GM23338 (cell line): ENCODE measurements around the gene AP3S1. TPM values are rescaled to one million over a fixed set of nuclear protein-coding genes. Genes with fewer than 3 reads are reported as not detected.

Source experiments
- ATAC-seq: fragments of 200-7000 bp; cut with Tn5 transposase; 3 replicates; pipeline ENCODE4 v1.9.1; 2020
- DNase-seq: peaks from one replicate; pipeline ENCODE4 v3.0.0-alpha.2; 2015; ENCODE audit warnings: low spot score
- H2AFZ ChIP-seq: fragments of 200-600 bp; sonication (generic); 2 replicates; pipeline ENCODE4 v1.8.0; 2016; ENCODE audit warnings: antibody characterized with exemption, mild to moderate bottlenecking, moderate library complexity
- H3F3A ChIP-seq: fragments of 200-600 bp; sonication (generic); replicated peaks from 2 replicates; pipeline ENCODE4 v1.8.0; 2017; ENCODE audit warnings: antibody characterized with exemption, mixed run types, low read depth
- H3K27ac ChIP-seq: fragments of 200-600 bp; sonication (generic); 2 replicates; pipeline ENCODE4 v1.6.1; 2016; ENCODE audit warnings: low read depth
- H3K27me3 ChIP-seq: fragments of 200-600 bp; sonication (generic); 2 replicates; pipeline ENCODE4 v1.8.0; 2016; ENCODE audit warnings: mild to moderate bottlenecking, mixed run types, moderate library complexity; ENCODE audit not compliant: insufficient read depth
- H3K36me3 ChIP-seq: fragments of 200-600 bp; sonication (generic); 2 replicates; pipeline ENCODE4 v1.8.0; 2016; ENCODE audit warnings: mild to moderate bottlenecking; ENCODE audit not compliant: insufficient read depth
- H3K4me1 ChIP-seq: fragments of 200-600 bp; sonication (generic); 2 replicates; pipeline ENCODE4 v1.8.0; 2016; ENCODE audit warnings: mild to moderate bottlenecking, moderate library complexity; ENCODE audit not compliant: insufficient read depth
- H3K4me2 ChIP-seq: fragments of 200-600 bp; sonication (generic); 2 replicates; pipeline ENCODE4 v1.7.1; 2017; ENCODE audit warnings: mixed run types
- H3K4me3 ChIP-seq: fragments of 200-600 bp; sonication (generic); 2 replicates; pipeline ENCODE4 v1.6.1; 2016; ENCODE audit warnings: mixed run types
- H3K79me2 ChIP-seq: fragments of 200-600 bp; sonication (generic); replicated peaks from 2 replicates; pipeline ENCODE4 v1.8.0; 2017; ENCODE audit warnings: mild to moderate bottlenecking; ENCODE audit not compliant: insufficient read depth
- H3K9me2 ChIP-seq: fragments of 200-600 bp; sonication (generic); 2 replicates; pipeline ENCODE4 v1.8.0; 2017; ENCODE audit not compliant: insufficient read depth
- H4K20me1 ChIP-seq: fragments of 200-600 bp; sonication (generic); replicated peaks from 2 replicates; pipeline ENCODE4 v1.8.0; 2017; ENCODE audit warnings: mild to moderate bottlenecking; ENCODE audit not compliant: insufficient read depth
- H3K27ac Mint-ChIP-seq: 2 replicates; pipeline ENCODE4 v1.8.0; 2020; ENCODE audit warnings: inconsistent platforms, mild to moderate bottlenecking, moderate library complexity, mixed read lengths
- H3K27me3 Mint-ChIP-seq: 3 replicates; pipeline ENCODE4 v1.8.0; 2022; ENCODE audit warnings: low read depth, mild to moderate bottlenecking, moderate library complexity, mixed read lengths, inconsistent platforms; ENCODE audit not compliant: insufficient read depth, poor library complexity
- H3K36me3 Mint-ChIP-seq: 3 replicates; pipeline ENCODE4 v1.8.0; 2021; ENCODE audit warnings: low read depth, mild to moderate bottlenecking, inconsistent platforms, moderate library complexity, mixed read lengths
- H3K4me1 Mint-ChIP-seq: 3 replicates; pipeline ENCODE4 v1.8.0; 2020; ENCODE audit warnings: mild to moderate bottlenecking, inconsistent platforms, mixed read lengths
- H3K4me3 Mint-ChIP-seq: 3 replicates; pipeline ENCODE4 v1.8.0; 2021; ENCODE audit warnings: moderate library complexity, mild to moderate bottlenecking, inconsistent platforms, mixed read lengths
- H3K9me3 Mint-ChIP-seq: 3 replicates; pipeline ENCODE4 v1.8.0; 2020; ENCODE audit warnings: moderate library complexity, mild to moderate bottlenecking, inconsistent platforms, mixed read lengths
- CREB1 ChIP-seq: fragments of 250-450 bp; sonication (Bioruptor Pico); IDR thresholded peaks from 2 replicates; pipeline ENCODE4 v1.5.0; 2020; ENCODE audit warnings: low read depth, mild to moderate bottlenecking, moderate library complexity
- CTCF ChIP-seq, 2 experiments: fragments of 200-600 bp in 1 of 2; sonication (generic) in 1 of 2; conservative IDR thresholded peaks; 2 replicates each; pipeline versions ENCODE4 v1.5.1 to v1.6.1; 2016 to 2017; ENCODE audit warnings: antibody characterized with exemption in 2 of 2, low read depth in 2 of 2, mild to moderate bottlenecking in 2 of 2, moderate library complexity in 1 of 2
- ETS1 ChIP-seq: IDR thresholded peaks from 2 replicates; pipeline ENCODE4 v1.6.1; 2016; ENCODE audit warnings: antibody characterized with exemption
- EZH2 ChIP-seq: fragments of 200-600 bp; sonication (generic); IDR thresholded peaks from one replicate; pipeline ENCODE4 v1.8.0; 2017; ENCODE audit warnings: antibody characterized with exemption, mild to moderate bottlenecking, low read depth; ENCODE audit not compliant: unreplicated experiment
- EZH2phosphoT487 ChIP-seq: fragments of 200-600 bp; sonication (generic); IDR thresholded peaks from one replicate; pipeline ENCODE4 v1.8.1; 2018; ENCODE audit warnings: antibody characterized with exemption; ENCODE audit not compliant: unreplicated experiment
- JUNB ChIP-seq: IDR thresholded peaks from one replicate; pipeline ENCODE4 v1.6.1; 2016; ENCODE audit warnings: antibody characterized with exemption; ENCODE audit not compliant: unreplicated experiment
- POLR2AphosphoS5 ChIP-seq: IDR thresholded peaks from 2 replicates; pipeline ENCODE4 v1.6.1; 2016; ENCODE audit warnings: antibody characterized with exemption, low read depth
- REST ChIP-seq: IDR thresholded peaks from one replicate; pipeline ENCODE4 v1.6.1; 2018; ENCODE audit warnings: antibody characterized with exemption; ENCODE audit not compliant: unreplicated experiment
- STAT1 ChIP-seq: IDR thresholded peaks from one replicate; pipeline ENCODE4 v1.6.1; 2016; ENCODE audit warnings: antibody characterized with exemption; ENCODE audit not compliant: unreplicated experiment
- ZNF331 ChIP-seq: fragments of 250-450 bp; sonication (Bioruptor Pico); IDR thresholded peaks from 2 replicates; pipeline ENCODE4 v1.5.0; 2020; ENCODE audit warnings: low read depth, mild to moderate bottlenecking, moderate library complexity
- ZNF462 ChIP-seq: fragments of 250-450 bp; sonication (Bioruptor Pico); IDR thresholded peaks from 2 replicates; pipeline ENCODE4 v1.5.0; 2020; ENCODE audit warnings: mild to moderate bottlenecking, moderate library complexity
- polyA plus RNA-seq: library from polyadenylated mRNA; unstranded; fragments of >200 nt; fragmentation: Nextera tagmentation; extraction: Ambion mirVana; gene quantifications from 2 replicates; pipeline ENCODE4 v1.2.1, GENCODE V29; 2016
- total RNA-seq: library from RNA; depleted of rRNA; stranded (reverse); fragments of >200 nt; shearing (Covaris generic); gene quantifications from 2 replicates; pipeline ENCODE4 v1.2.3, GENCODE V29; 2014

Gene AP3S1
- total and polyA plus RNA-seq, 2 experiments from 2014 or later, result 143 to 232 TPM

GRCh38 chr5:115857057-115857479, 15.3 kb downstream of the AP3S1 start (continued):
- TF ChIP-seq CTCF (conservative IDR thresholded peaks at IDR 0.05; ENCODE audit: low read depth in 2 of 2) (no peak), CREB1 (CRISPR knock-in tag) (no peak), ZNF331 (CRISPR knock-in tag) (no peak), EZH2 (no peak), REST (no peak)

GRCh38 chr5:115857626-115858349, 16.1 kb downstream of the AP3S1 start:
- ATAC-seq (peak; percentile 38; the same call in 1 of the 3 replicates), DNase-seq (no peak)
- peaks cover 3% of the 10 kb centered on the region for H3K27me3 Mint-ChIP-seq
- no peaks in the 10 kb centered on the region; the same call in 1 of the 2 replicates for H4K20me1 ChIP-seq
- H3K27me3 ChIP-seq, result no peaks in the 10 kb centered on the region
- peaks cover 18% of the 10 kb centered on the region; the same call in 2 of the 3 replicates for H3K36me3 Mint-ChIP-seq
- H3K4me3 Mint-ChIP-seq, result no peak overlapping the region
- H3K4me3 ChIP-seq, result no peak overlapping the region
- peaks cover 94% of the 10 kb centered on the region for H3K79me2 ChIP-seq
- H3K9me2 ChIP-seq, result no peaks in the 10 kb centered on the region; the same call in 1 of the 2 replicates
- H3F3A ChIP-seq, result no peaks in the 10 kb centered on the region
- no peak overlapping the region for H3K27ac ChIP-seq
- peak overlapping the region; percentile 58; the same call in 1 of the 2 replicates for H3K27ac Mint-ChIP-seq
- peaks cover 10% of the 10 kb centered on the region for H3K9me3 Mint-ChIP-seq
- peaks cover 11% of the 10 kb centered on the region; the same call in 1 of the 2 replicates for H3K4me1 ChIP-seq
- H3K4me1 Mint-ChIP-seq, result peaks cover 29% of the 10 kb centered on the region
- H2AFZ ChIP-seq, result no peak overlapping the region
- H3K36me3 ChIP-seq, result 0 out of 2 replicates have a peak, but pooled peaks cover 2% of the 10 kb centered on the region
- H3K4me2 ChIP-seq, result 0 out of 2 replicates have a peak overlapping the region, but pooled peaks have one; percentile 18
- TF ChIP-seq ZNF331 (CRISPR knock-in tag) (no peak), JUNB (no peak), STAT1 (no peak), CREB1 (CRISPR knock-in tag) (no peak), ETS1 (no peak), ZNF462 (CRISPR knock-in tag) (no peak), EZH2phosphoT487 (no peak), POLR2AphosphoS5 (no peak)
